ENCODE data around the gene CELF3. TPM values are rescaled to one million over a fixed set of nuclear protein-coding genes. Genes with fewer than 3 reads are reported as not detected.

Gene CELF3
- total and polyA plus RNA-seq, 2 experiments from 2014 or later = 0.31 to 0.58 TPM

- no peak for TF ChIP-seq ZNF462 (CRISPR knock-in tag; IDR thresholded peaks at IDR 0.05)
- no peak for TF ChIP-seq POLR2AphosphoS5 (IDR thresholded peaks at IDR 0.05; ENCODE audit: low read depth)
- TF ChIP-seq JUNB (IDR thresholded peaks at IDR 0.05; ENCODE audit: unreplicated experiment) = no peak
Observed at GRCh38 chr1:151706464-151707415, 9.9 kb downstream of the CELF3 start (continued).

GRCh38 chr1:151705753-151706463 lies 10.7 kb downstream of the CELF3 start:
- no peak overlapping the region for H3K4me2 ChIP-seq
- H2AFZ ChIP-seq = no peak overlapping the region
- no peaks in the 10 kb centered on the region for H3K27me3 ChIP-seq (ENCODE audit: insufficient read depth)
- no peak; the same call in 2 of the 3 replicates for ATAC-seq
- H3K79me2 ChIP-seq (replicated peaks; ENCODE audit: insufficient read depth) = no peaks in the 10 kb centered on the region
- Mint-ChIP-seq H3K27me3 (ENCODE audit: insufficient read depth, low read depth, poor library complexity) (peaks cover 4% of the 10 kb centered on the region), H3K4me1 (peaks cover 9% of the 10 kb centered on the region), H3K36me3 (ENCODE audit: low read depth) (no peaks in the 10 kb centered on the region), H3K9me3 (no peaks in the 10 kb centered on the region), H3K27ac (no peak overlapping the region), H3K4me3 (no peak overlapping the region; the same call in 2 of the 3 replicates)
- H3K27ac ChIP-seq (ENCODE audit: low read depth) = no peak overlapping the region
- H4K20me1 ChIP-seq (replicated peaks; ENCODE audit: insufficient read depth) = no peaks in the 10 kb centered on the region
- H3K4me1 ChIP-seq (ENCODE audit: insufficient read depth) = no peaks in the 10 kb centered on the region; the same call in 1 of the 2 replicates
- DNase-seq (ENCODE audit: low spot score) = no peak
- H3K9me2 ChIP-seq (ENCODE audit: insufficient read depth) = no peaks in the 10 kb centered on the region
- no peaks in the 10 kb centered on the region for H3F3A ChIP-seq (replicated peaks; ENCODE audit: low read depth)
- no peak overlapping the region for H3K4me3 ChIP-seq
- peaks cover under 1% of the 10 kb centered on the region; the same call in 1 of the 2 replicates for H3K36me3 ChIP-seq (ENCODE audit: insufficient read depth)
- TF ChIP-seq ZNF331 (CRISPR knock-in tag; IDR thresholded peaks at IDR 0.05; ENCODE audit: low read depth) (no peak), STAT1 (IDR thresholded peaks at IDR 0.05; ENCODE audit: unreplicated experiment) (no peak), ZNF114 (CRISPR knock-in tag; IDR thresholded peaks at IDR 0.05) (no peak), CREB1 (CRISPR knock-in tag; IDR thresholded peaks at IDR 0.05; ENCODE audit: low read depth) (no peak), EZH2phosphoT487 (IDR thresholded peaks at IDR 0.05; ENCODE audit: unreplicated experiment) (no peak), EZH2 (IDR thresholded peaks at IDR 0.05; ENCODE audit: low read depth, unreplicated experiment) (no peak)
